Neural progenitor cell (in vitro differentiated cells): ENCODE measurements around the gene ZBP1. TPM values are rescaled to one million over a fixed set of nuclear protein-coding genes. Genes with fewer than 3 reads are reported as not detected.

ENCODE experiments used
- DNase-seq: peaks from one replicate; pipeline ENCODE4 v3.0.0-alpha.2; 2016; ENCODE audit warnings: low spot score
- H2AFZ ChIP-seq: fragments of 200-600 bp; sonication (generic); replicated peaks from 2 replicates; pipeline ENCODE4 v1.6.1; 2016; ENCODE audit warnings: antibody characterized with exemption
- H3F3A ChIP-seq: fragments of 200-600 bp; sonication (generic); 2 replicates; pipeline ENCODE4 v1.6.1; 2016; ENCODE audit warnings: antibody characterized with exemption, low read depth
- H3K27ac ChIP-seq: fragments of 200-600 bp; sonication (generic); 2 replicates; pipeline ENCODE4 v1.5.1; 2016; ENCODE audit warnings: mild to moderate bottlenecking
- H3K27me3 ChIP-seq: fragments of 200-600 bp; sonication (generic); 2 replicates; pipeline ENCODE4 v1.6.1; 2016; ENCODE audit warnings: mild to moderate bottlenecking, moderate library complexity
- H3K36me3 ChIP-seq: fragments of 200-600 bp; sonication (generic); 2 replicates; pipeline ENCODE4 v1.5.1; 2016
- H3K4me1 ChIP-seq: fragments of 200-600 bp; sonication (generic); 2 replicates; pipeline ENCODE4 v1.6.1; 2016; ENCODE audit warnings: mixed run types
- H3K4me2 ChIP-seq: fragments of 200-600 bp; sonication (generic); 2 replicates; pipeline ENCODE4 v1.6.1; 2016
- H3K4me3 ChIP-seq: fragments of 200-600 bp; sonication (generic); 2 replicates; pipeline ENCODE4 v1.5.1; 2016
- H3K79me2 ChIP-seq: fragments of 200-600 bp; sonication (generic); 2 replicates; pipeline ENCODE4 v1.6.1; 2016; ENCODE audit warnings: low read depth
- H3K9ac ChIP-seq: fragments of 200-600 bp; sonication (generic); 2 replicates; pipeline ENCODE4 v1.6.1; 2016
- H3K9me3 ChIP-seq: fragments of 200-600 bp; sonication (generic); 2 replicates; pipeline ENCODE4 v1.5.1; 2016; ENCODE audit warnings: low read depth
- H4K20me1 ChIP-seq: fragments of 200-600 bp; sonication (generic); 2 replicates; pipeline ENCODE4 v1.6.1; 2016; ENCODE audit warnings: low read depth
- H3K27ac Mint-ChIP-seq: 3 replicates; pipeline ENCODE4 v1.8.0; 2021; ENCODE audit warnings: mixed read lengths
- H3K27me3 Mint-ChIP-seq: 2 replicates; pipeline ENCODE4 v1.8.0; 2022; ENCODE audit warnings: low read depth, mild to moderate bottlenecking, inconsistent platforms, moderate library complexity, mixed read lengths; ENCODE audit not compliant: insufficient read depth
- H3K36me3 Mint-ChIP-seq: 3 replicates; pipeline ENCODE4 v1.8.0; 2021; ENCODE audit warnings: mixed read lengths
- H3K4me1 Mint-ChIP-seq: 3 replicates; pipeline ENCODE4 v1.8.0; 2021; ENCODE audit warnings: mixed read lengths
- H3K4me3 Mint-ChIP-seq: 3 replicates; pipeline ENCODE4 v1.8.0; 2021; ENCODE audit warnings: mild to moderate bottlenecking, moderate library complexity, mixed read lengths
- H3K9me3 Mint-ChIP-seq: 3 replicates; pipeline ENCODE4 v1.8.0; 2020; ENCODE audit warnings: mixed read lengths
- EZH2 ChIP-seq: fragments of 200-600 bp; sonication (generic); IDR thresholded peaks from 2 replicates; pipeline ENCODE4 v1.6.1; 2017; ENCODE audit warnings: antibody characterized with exemption, mild to moderate bottlenecking, moderate library complexity
- EZH2phosphoT487 ChIP-seq: fragments of 200-600 bp; sonication (generic); IDR thresholded peaks from 2 replicates; pipeline ENCODE4 v1.6.1; 2017; ENCODE audit warnings: antibody characterized with exemption
- total RNA-seq: library from RNA; depleted of rRNA; stranded (reverse); fragments of >200 nt; gene quantifications from 2 replicates; pipeline ENCODE4 v1.2.3, GENCODE V29; 2015; ENCODE audit warnings: low replicate concordance
- TF ChIP-seq, protein P1 (sequence below): fragments of 200-600 bp; sonication (generic); IDR thresholded peaks from 2 replicates; pipeline ENCODE4 v1.5.1; 2017; ENCODE audit warnings: antibody characterized with exemption, mild to moderate bottlenecking

Gene ZBP1
- total RNA-seq, 1 donor from 2014 or later: not detected

DNA sequence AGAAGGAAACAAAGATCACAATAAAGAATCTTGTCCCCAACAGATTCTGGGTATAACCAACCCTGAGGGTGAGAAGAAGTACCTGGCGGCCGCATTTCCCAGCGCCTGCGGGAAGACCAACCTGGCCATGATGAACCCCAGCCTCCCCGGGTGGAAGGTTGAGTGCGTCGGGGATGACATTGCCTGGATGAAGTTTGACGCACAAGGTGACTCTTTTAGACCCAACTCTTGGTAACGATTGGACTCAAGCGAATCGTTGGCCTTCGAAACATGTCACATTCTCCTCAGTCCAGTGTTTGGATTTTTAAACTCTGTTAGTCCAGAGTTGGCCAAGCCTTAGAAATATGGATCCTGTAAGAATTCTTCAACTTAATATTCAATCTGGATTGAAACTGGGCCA lies 56.7 kb downstream of the ZBP1 start:
- Mint-ChIP-seq H3K27me3 (peaks cover 4% of the 10 kb centered on the region), H3K36me3 (no peaks in the 10 kb centered on the region), H3K9me3 (peaks cover 2% of the 10 kb centered on the region), H3K4me3 (no peak overlapping the region), H3K4me1 (no peaks in the 10 kb centered on the region), H3K27ac (no peak overlapping the region)
- Histone ChIP-seq H3K79me2 (no peaks in the 10 kb centered on the region), H3K4me2 (no peak overlapping the region), H4K20me1 (no peaks in the 10 kb centered on the region), H3K9me3 (no peaks in the 10 kb centered on the region), H3K27me3 (no peaks in the 10 kb centered on the region), H3K9ac (no peak overlapping the region), H3K36me3 (no peaks in the 10 kb centered on the region), H3K27ac (no peak overlapping the region), H2AFZ (no peak overlapping the region), H3K4me1 (no peaks in the 10 kb centered on the region), H3F3A (no peaks in the 10 kb centered on the region), H3K4me3 (no peak overlapping the region)
- no peak for DNase-seq
- TF ChIP-seq EZH2: no peak

- Histone ChIP-seq H3K4me2 (no peak overlapping the region), H3K79me2 (no peaks in the 10 kb centered on the region), H3K36me3 (no peaks in the 10 kb centered on the region), H3K27ac (no peak overlapping the region), H3K27me3 (no peaks in the 10 kb centered on the region), H4K20me1 (no peaks in the 10 kb centered on the region), H3K9me3 (no peaks in the 10 kb centered on the region), H3K4me3 (no peak overlapping the region), H2AFZ (no peak overlapping the region), H3F3A (no peaks in the 10 kb centered on the region), H3K9ac (no peak overlapping the region), H3K4me1 (no peaks in the 10 kb centered on the region)
- Mint-ChIP-seq H3K9me3 (peaks cover 2% of the 10 kb centered on the region), H3K4me1 (no peaks in the 10 kb centered on the region), H3K36me3 (no peaks in the 10 kb centered on the region), H3K4me3 (no peak overlapping the region), H3K27ac (no peak overlapping the region), H3K27me3 (peaks cover 4% of the 10 kb centered on the region)
- DNase-seq: no peak
- TF ChIP-seq EZH2 (no peak), EZH2phosphoT487 (no peak)
- TF ChIP-seq, protein P1, sequence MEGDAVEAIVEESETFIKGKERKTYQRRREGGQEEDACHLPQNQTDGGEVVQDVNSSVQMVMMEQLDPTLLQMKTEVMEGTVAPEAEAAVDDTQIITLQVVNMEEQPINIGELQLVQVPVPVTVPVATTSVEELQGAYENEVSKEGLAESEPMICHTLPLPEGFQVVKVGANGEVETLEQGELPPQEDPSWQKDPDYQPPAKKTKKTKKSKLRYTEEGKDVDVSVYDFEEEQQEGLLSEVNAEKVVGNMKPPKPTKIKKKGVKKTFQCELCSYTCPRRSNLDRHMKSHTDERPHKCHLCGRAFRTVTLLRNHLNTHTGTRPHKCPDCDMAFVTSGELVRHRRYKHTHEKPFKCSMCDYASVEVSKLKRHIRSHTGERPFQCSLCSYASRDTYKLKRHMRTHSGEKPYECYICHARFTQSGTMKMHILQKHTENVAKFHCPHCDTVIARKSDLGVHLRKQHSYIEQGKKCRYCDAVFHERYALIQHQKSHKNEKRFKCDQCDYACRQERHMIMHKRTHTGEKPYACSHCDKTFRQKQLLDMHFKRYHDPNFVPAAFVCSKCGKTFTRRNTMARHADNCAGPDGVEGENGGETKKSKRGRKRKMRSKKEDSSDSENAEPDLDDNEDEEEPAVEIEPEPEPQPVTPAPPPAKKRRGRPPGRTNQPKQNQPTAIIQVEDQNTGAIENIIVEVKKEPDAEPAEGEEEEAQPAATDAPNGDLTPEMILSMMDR: no peak
These were observed 57.4 kb downstream of the ZBP1 start for GRCh38 chr20:57562541-57563465.

- Mint-ChIP-seq H3K27me3 (peaks cover 5% of the 10 kb centered on the region), H3K4me3 (no peak overlapping the region)
- no peak overlapping the region for H2AFZ ChIP-seq
These were observed 58.6 kb downstream of the ZBP1 start for GRCh38 chr20:57561356-57562279.

More at GRCh38 chr20:57561356-57562279, 58.6 kb downstream of the ZBP1 start:
- H3K36me3 Mint-ChIP-seq: no peaks in the 10 kb centered on the region
- H3K4me1 Mint-ChIP-seq: no peaks in the 10 kb centered on the region
- H3K27ac ChIP-seq: no peak overlapping the region
- H3F3A ChIP-seq: no peaks in the 10 kb centered on the region
- H3K27ac Mint-ChIP-seq: no peak overlapping the region
- no peak overlapping the region for H3K4me2 ChIP-seq
- H3K27me3 ChIP-seq: no peaks in the 10 kb centered on the region
- DNase-seq: no peak
- no peaks in the 10 kb centered on the region for H3K79me2 ChIP-seq
- peaks cover 2% of the 10 kb centered on the region for H3K9me3 Mint-ChIP-seq
- TF ChIP-seq EZH2phosphoT487 (no peak), EZH2 (no peak)
- TF ChIP-seq, protein P1: no peak
- no peaks in the 10 kb centered on the region for H4K20me1 ChIP-seq
- H3K9ac ChIP-seq: no peak overlapping the region
- H3K4me1 ChIP-seq: no peaks in the 10 kb centered on the region
- H3K4me3 ChIP-seq: no peak overlapping the region
- no peaks in the 10 kb centered on the region for H3K9me3 ChIP-seq
- H3K36me3 ChIP-seq: no peaks in the 10 kb centered on the region
